HUES64 (cell line): Measurements from ENCODE around the gene TLCD2.
"Not testable (repeated sequence)": the region's sequence is repeated elsewhere in the genome, so short reads cannot be mapped to it uniquely, and the experiment has no call there.

ENCODE experiments used
- H3K27ac ChIP-seq: 2 replicates; pipeline ENCODE4 v1.7.0; 2013; ENCODE audit warnings: low read depth, low read length, inconsistent platforms
- H3K27me3 ChIP-seq: 2 replicates; pipeline ENCODE4 v1.6.1; 2013; ENCODE audit warnings: mild to moderate bottlenecking, low read length; ENCODE audit not compliant: insufficient read depth
- H3K36me3 ChIP-seq: 2 replicates; pipeline ENCODE4 v1.6.1; 2013; ENCODE audit warnings: mild to moderate bottlenecking, low read length; ENCODE audit not compliant: insufficient read depth
- H3K4me1 ChIP-seq: 2 replicates; pipeline ENCODE4 v1.6.1; 2013; ENCODE audit warnings: mild to moderate bottlenecking, low read length, moderate library complexity; ENCODE audit not compliant: insufficient read depth
- H3K4me3 ChIP-seq: 2 replicates; pipeline ENCODE4 v1.5.1; 2013; ENCODE audit warnings: mild to moderate bottlenecking, low read length, moderate library complexity
- H3K9ac ChIP-seq: 2 replicates; pipeline ENCODE4 v1.6.1; 2013; ENCODE audit warnings: mild to moderate bottlenecking, low read depth, low read length
- H3K9me3 ChIP-seq: 2 replicates; pipeline ENCODE4 v1.6.1; 2013; ENCODE audit warnings: low read depth, low read length; ENCODE audit not compliant: insufficient read depth
- WGBS: fragments of 150-250, 120-280 bp; methylation state at CpG from one replicate; pipeline ENCODE4 v1.1.7; 2013; ENCODE audit warnings: missing lambda C conversion rate; 5-methylcytosine and 5-hydroxymethylcytosine counted together

The TLCD2 gene

DNA sequence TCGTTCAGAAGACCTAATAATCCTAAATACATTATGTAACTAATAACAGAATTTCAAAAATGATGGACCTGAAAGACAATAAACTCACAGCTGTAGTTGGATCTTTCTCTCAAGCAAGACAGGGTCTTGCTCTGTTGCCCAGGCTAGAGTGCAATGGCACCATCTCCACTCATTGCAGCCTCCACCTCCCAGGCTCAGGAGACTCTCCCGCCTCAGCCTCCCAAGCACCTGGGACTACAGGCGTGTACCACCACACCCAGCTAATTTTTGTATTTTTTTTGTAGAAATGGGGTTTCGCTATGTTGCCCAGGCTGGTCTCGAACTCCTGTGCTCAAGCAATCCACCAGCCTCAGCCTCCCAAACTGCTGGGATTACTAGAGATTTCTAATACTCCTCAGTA, 46.2 kb downstream of the TLCD2 start:
- not testable (repeated sequence) for H3K4me3 ChIP-seq, H3K4me1 ChIP-seq, H3K9me3 ChIP-seq, H3K27me3 ChIP-seq, H3K9ac ChIP-seq, H3K27ac ChIP-seq
- H3K36me3 ChIP-seq = peaks cover 90% of the 10 kb centered on the region
- 98% methylated on average over 4 of the region's 5 CpGs for whole genome bisulfite sequencing

DNA sequence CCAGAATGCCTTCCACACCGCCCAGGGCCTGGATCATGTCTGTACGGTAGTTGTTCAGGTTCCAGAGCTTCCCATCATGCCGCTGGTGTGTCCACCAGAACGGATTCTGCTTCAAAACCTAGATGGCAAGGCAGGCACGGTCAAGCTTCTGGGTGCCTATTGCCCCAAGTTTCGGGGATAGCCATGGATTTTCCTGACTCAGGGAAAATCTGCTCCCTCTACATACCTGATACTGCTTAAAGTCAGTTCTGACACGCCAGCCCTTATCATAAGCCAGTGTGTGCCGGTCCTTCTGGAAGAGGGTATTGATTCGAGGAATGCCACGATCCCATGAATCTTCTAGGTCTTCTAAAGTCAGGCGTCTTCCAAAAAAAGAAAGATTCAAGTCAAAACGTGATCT, 49.1 kb downstream of the TLCD2 start:
- Histone ChIP-seq H3K9me3 (no peaks in the 10 kb centered on the region), H3K27me3 (no peaks in the 10 kb centered on the region), H3K4me1 (no peaks in the 10 kb centered on the region), H3K4me3 (no peak overlapping the region), H3K9ac (no peak overlapping the region), H3K27ac (no peak overlapping the region), H3K36me3 (peaks cover 94% of the 10 kb centered on the region)
- WGBS = 95% methylated on average over 12 of the region's 12 CpGs

DNA sequence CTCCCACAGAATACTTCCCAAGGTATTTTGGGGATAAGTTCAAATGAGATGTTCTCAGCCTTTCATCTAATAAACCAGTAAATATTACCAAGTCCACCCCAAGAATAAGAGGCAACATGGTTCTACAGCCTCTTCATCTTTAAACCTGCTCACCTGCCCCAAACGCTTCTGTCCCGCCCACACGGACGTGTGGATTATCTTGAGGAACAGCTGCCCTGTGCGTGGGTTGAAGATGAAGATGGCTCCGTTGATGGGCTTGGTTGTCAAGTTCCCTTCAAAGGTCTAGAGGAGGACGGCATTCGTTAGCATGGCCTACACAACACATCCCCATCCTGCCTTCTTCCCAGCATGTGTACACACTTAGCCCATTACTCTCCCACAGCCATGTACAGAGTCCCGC, 52.1 kb downstream of the TLCD2 start:
- no peak overlapping the region for H3K27ac ChIP-seq
- no peaks in the 10 kb centered on the region for H3K27me3 ChIP-seq
- H3K4me3 ChIP-seq = no peak overlapping the region
- H3K36me3 ChIP-seq = peaks cover 95% of the 10 kb centered on the region
- no peak overlapping the region for H3K9ac ChIP-seq
- H3K4me1 ChIP-seq = no peaks in the 10 kb centered on the region
- no peaks in the 10 kb centered on the region for H3K9me3 ChIP-seq
- 98% methylated on average over 9 of the region's 9 CpGs for WGBS

DNA sequence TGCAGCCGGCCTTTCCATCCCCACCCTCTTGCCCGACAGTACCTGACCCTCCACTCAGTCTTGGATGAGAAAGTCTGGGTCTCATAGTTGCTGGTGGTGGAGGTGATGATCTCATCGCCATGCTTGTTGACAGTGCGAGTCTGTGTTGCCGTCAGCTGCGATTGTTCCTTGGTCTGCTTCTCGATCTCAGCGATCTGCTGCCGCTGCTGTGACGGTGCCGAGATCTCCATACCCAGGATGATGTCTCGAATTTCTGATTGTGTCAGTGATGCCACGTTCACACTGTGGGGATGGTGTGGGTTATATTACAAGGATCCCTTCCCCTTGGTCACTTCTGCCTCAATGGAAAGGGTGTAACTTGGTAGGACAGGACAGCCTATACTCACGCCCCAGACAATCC, 56.4 kb downstream of the TLCD2 start:
- no peaks in the 10 kb centered on the region for H3K9me3 ChIP-seq
- no peak overlapping the region for H3K4me3 ChIP-seq
- WGBS = 97% methylated on average over 14 of the region's 14 CpGs
- H3K4me1 ChIP-seq = no peaks in the 10 kb centered on the region
- peaks cover 84% of the 10 kb centered on the region for H3K36me3 ChIP-seq
- H3K9ac ChIP-seq = no peak overlapping the region
- no peaks in the 10 kb centered on the region for H3K27me3 ChIP-seq
- no peak overlapping the region for H3K27ac ChIP-seq

DNA sequence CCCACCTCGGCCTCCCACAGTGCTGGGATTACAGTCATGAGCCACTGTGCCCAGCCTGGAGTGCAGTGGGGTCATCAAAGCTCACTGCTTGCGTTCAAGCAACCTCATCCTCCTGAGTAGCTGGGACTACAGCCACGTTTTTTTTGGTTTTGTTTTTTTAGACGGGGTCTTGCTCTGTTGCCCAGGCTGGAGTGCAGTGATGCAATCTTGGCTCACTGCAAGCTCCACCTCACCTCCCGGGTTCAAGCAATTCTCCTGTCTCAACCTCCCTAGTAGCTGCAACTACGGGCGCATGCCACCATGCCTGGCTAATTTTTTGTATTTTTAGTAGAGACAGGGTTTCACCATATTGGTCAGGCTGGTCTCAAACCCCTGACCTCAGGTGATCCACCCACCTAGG, 57.4 kb downstream of the TLCD2 start:
- not testable (repeated sequence) for H3K27me3 ChIP-seq, H3K9me3 ChIP-seq, H3K27ac ChIP-seq, H3K9ac ChIP-seq, H3K4me3 ChIP-seq, H3K4me1 ChIP-seq
- H3K36me3 ChIP-seq = peaks cover 74% of the 10 kb centered on the region
- 93% methylated on average over 7 of the region's 7 CpGs for WGBS
